ENCODE measurements around the gene CACNB2. TPM values are rescaled to one million over a fixed set of nuclear protein-coding genes. Genes with fewer than 3 reads are reported as not detected.

Gene CACNB2
- total and polyA plus RNA-seq, 2 donors (not counting 3 experiments of a cell fraction or from before 2014, with no cell fraction given) = not detected

DNA sequence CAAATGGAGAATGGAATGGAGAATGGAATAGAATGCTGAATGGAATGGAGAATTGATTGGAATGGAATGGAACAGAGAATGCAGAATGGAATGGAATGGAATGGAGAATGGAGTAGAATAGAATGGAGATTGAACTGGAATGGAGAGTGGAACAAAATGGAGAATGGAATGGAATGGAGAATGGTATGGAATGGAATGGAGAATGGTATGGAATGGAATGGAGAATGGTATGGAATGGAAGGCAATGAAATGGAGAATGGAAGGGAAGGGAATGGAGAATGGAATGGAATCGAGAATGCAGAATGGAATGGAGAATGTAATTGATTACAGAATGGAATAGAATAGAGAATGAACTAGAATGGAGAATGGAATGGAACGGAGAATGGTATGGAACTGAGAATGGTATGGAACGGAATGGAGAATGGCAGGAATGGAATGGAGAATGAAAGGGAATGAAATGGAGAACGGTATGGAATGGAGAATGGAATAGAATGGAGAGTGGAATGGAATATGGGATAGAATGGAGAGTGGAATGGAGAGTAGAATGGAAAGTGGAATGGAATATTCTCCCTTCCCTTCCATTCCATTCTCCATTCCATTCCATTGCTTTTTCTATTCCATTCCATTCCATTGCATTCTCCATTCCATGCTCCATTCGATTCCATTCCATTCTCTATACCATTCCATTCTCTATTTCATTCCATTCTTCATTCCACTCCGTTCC, 422.9 kb downstream of the CACNB2 start:
- no peak for DNase-seq (ENCODE audit: low read depth, low spot score)
- Histone ChIP-seq H3K4me2 (ENCODE audit: insufficient read depth, low read length) (no peak overlapping the region), H3K27ac (ENCODE audit: insufficient read depth, low read depth, low read length) (no peak overlapping the region), H3K4me1 (ENCODE audit: control insufficient read depth, extremely low read depth, insufficient read depth, low read length) (no peaks in the 10 kb centered on the region), H3K36me3 (ENCODE audit: control insufficient read depth in 2 of 2, extremely low read depth in 1 of 2, insufficient read depth in 2 of 2, low read length in 2 of 2) (no peaks in the 10 kb centered on the region), H3K27me3 (ENCODE audit: control insufficient read depth in 2 of 2, insufficient read depth in 2 of 2, low read length in 2 of 2) (no peaks in the 10 kb centered on the region), H2AFZ (ENCODE audit: low read depth, low read length) (no peak overlapping the region), H3K9me1 (replicated peaks; ENCODE audit: control insufficient read depth, extremely low read depth, insufficient read depth, low read length) (no peaks in the 10 kb centered on the region), H3K9ac (replicated peaks; ENCODE audit: extremely low read depth, insufficient read depth, low read length) (no peak overlapping the region), H3K79me2 (ENCODE audit: control insufficient read depth, insufficient read depth, low read length) (no peaks in the 10 kb centered on the region), H4K20me1 (replicated peaks; ENCODE audit: control insufficient read depth, extremely low read depth, insufficient read depth, low read length) (no peaks in the 10 kb centered on the region), H3K9me3 (replicated peaks; ENCODE audit: control insufficient read depth, insufficient read depth, low read length) (no peaks in the 10 kb centered on the region), H3K4me3 (replicated peaks in 1 of 3; ENCODE audit: insufficient read depth in 1 of 3, low read depth in 1 of 3, low read length in 3 of 3) (no peak overlapping the region)
- no peak for TF ChIP-seq EZH2 (IDR thresholded peaks at IDR 0.05; ENCODE audit: borderline replicate concordance, low read depth, low read length, severe bottlenecking)
- no TSS peak for BruUV-seq (replicated peaks)
- ChIA-PET CTCF (no interaction called here), POLR2A (no interaction called here)
- dilution Hi-C loops (cut with MboI; ENCODE audit: extremely low pct_ligation_motif_present, low sequenced_read_pairs) = no loop called here
- no peak for FAIRE-seq
- intact Hi-C loops (cut with micrococcal nuclease) = no loop called here

DNA sequence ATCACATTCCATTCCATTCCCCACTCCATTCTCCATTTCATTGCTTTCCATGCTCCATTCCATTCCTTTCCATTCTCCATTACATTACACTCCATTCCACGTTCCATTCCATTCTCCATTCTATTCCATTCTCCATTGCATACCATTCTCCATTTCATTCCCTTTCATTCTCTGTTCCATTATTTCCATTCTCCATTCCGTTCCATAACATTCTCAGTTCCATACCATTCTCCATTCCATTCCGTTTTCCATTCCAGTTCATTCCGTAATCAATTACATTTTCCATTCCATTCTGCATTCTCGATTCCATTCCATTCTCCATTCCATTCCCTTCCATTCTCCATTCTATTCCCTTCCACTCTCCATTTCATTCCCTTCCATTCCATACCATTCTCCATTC, 424.8 kb downstream of the CACNB2 start:
- no TSS peak for BruUV-seq (replicated peaks)
- ChIA-PET CTCF (no interaction called here), POLR2A (no interaction called here)
- Histone ChIP-seq H3K79me2 (ENCODE audit: control insufficient read depth, insufficient read depth, low read length) (no peaks in the 10 kb centered on the region), H3K27ac (ENCODE audit: insufficient read depth, low read depth, low read length) (no peak overlapping the region), H3K4me2 (ENCODE audit: insufficient read depth, low read length) (no peak overlapping the region), H4K20me1 (replicated peaks; ENCODE audit: control insufficient read depth, extremely low read depth, insufficient read depth, low read length) (no peaks in the 10 kb centered on the region), H3K4me3 (replicated peaks in 1 of 3; ENCODE audit: insufficient read depth in 1 of 3, low read depth in 1 of 3, low read length in 3 of 3) (no peak overlapping the region), H3K9me3 (replicated peaks; ENCODE audit: control insufficient read depth, insufficient read depth, low read length) (no peaks in the 10 kb centered on the region), H3K36me3 (ENCODE audit: control insufficient read depth in 2 of 2, extremely low read depth in 1 of 2, insufficient read depth in 2 of 2, low read length in 2 of 2) (no peaks in the 10 kb centered on the region), H3K9ac (replicated peaks; ENCODE audit: extremely low read depth, insufficient read depth, low read length) (no peak overlapping the region), H3K4me1 (ENCODE audit: control insufficient read depth, extremely low read depth, insufficient read depth, low read length) (no peaks in the 10 kb centered on the region), H3K9me1 (replicated peaks; ENCODE audit: control insufficient read depth, extremely low read depth, insufficient read depth, low read length) (no peaks in the 10 kb centered on the region), H2AFZ (ENCODE audit: low read depth, low read length) (no peak overlapping the region), H3K27me3 (ENCODE audit: control insufficient read depth in 2 of 2, insufficient read depth in 2 of 2, low read length in 2 of 2) (no peaks in the 10 kb centered on the region)
- DNase-seq (ENCODE audit: low read depth, low spot score) (no peak), FAIRE-seq (no peak)
- no peak for TF ChIP-seq JUN (IDR thresholded peaks at IDR 0.05; ENCODE audit: borderline replicate concordance, insufficient read depth, insufficient read length, low read depth)
- no peak for TF ChIP-seq POLR2A (IDR thresholded peaks at IDR 0.05; ENCODE audit: low read depth, low read length)
- no peak for TF ChIP-seq GATA2 (IDR thresholded peaks at IDR 0.05; ENCODE audit: insufficient read depth, insufficient read length, low read depth, low read length)
- no peak for TF ChIP-seq MYC (IDR thresholded peaks at IDR 0.05; ENCODE audit: low read depth, low read length)
- TF ChIP-seq POLR2AphosphoS5 (IDR thresholded peaks at IDR 0.05; ENCODE audit: insufficient read depth, low read depth, low read length) = no peak
- TF ChIP-seq FOS (IDR thresholded peaks at IDR 0.05; ENCODE audit: borderline replicate concordance, insufficient read depth, low read length) = no peak
- TF ChIP-seq EZH2 (IDR thresholded peaks at IDR 0.05; ENCODE audit: borderline replicate concordance, low read depth, low read length, severe bottlenecking) = no peak
- TF ChIP-seq, protein P1, sequence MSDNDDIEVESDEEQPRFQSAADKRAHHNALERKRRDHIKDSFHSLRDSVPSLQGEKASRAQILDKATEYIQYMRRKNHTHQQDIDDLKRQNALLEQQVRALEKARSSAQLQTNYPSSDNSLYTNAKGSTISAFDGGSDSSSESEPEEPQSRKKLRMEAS (IDR thresholded peaks at IDR 0.05; ENCODE audit: insufficient read depth, insufficient read length) = no peak
- TF ChIP-seq, protein P2, sequence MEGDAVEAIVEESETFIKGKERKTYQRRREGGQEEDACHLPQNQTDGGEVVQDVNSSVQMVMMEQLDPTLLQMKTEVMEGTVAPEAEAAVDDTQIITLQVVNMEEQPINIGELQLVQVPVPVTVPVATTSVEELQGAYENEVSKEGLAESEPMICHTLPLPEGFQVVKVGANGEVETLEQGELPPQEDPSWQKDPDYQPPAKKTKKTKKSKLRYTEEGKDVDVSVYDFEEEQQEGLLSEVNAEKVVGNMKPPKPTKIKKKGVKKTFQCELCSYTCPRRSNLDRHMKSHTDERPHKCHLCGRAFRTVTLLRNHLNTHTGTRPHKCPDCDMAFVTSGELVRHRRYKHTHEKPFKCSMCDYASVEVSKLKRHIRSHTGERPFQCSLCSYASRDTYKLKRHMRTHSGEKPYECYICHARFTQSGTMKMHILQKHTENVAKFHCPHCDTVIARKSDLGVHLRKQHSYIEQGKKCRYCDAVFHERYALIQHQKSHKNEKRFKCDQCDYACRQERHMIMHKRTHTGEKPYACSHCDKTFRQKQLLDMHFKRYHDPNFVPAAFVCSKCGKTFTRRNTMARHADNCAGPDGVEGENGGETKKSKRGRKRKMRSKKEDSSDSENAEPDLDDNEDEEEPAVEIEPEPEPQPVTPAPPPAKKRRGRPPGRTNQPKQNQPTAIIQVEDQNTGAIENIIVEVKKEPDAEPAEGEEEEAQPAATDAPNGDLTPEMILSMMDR (IDR thresholded peaks at IDR 0.05; ENCODE audit: extremely low read depth in 1 of 2, insufficient read depth in 1 of 2, low read depth in 1 of 2, low read length in 2 of 2) = no peak
- intact Hi-C loops (cut with micrococcal nuclease) = no loop called here
- dilution Hi-C loops (cut with MboI; ENCODE audit: extremely low pct_ligation_motif_present, low sequenced_read_pairs) = no loop called here

Data from endothelial cell of umbilical vein (primary cell).